ENCODE measurements around the gene TMEM89.

TMEM89 gene

GRCh38 chr3:48641396-48641795, 19.8 kb upstream of the TMEM89 start:
- DNase-seq, result no peak

GRCh38 chr3:48639944-48640606, 18.5 kb upstream of the TMEM89 start:
- no peak for DNase-seq

- no peak for DNase-seq
Observed at GRCh38 chr3:48637305-48637704, 15.7 kb upstream of the TMEM89 start.

GRCh38 chr3:48636149-48636655, 14.6 kb upstream of the TMEM89 start:
- no peak for DNase-seq

- DNase-seq, result peak; percentile 97
Observed at GRCh38 chr3:48635222-48636021, 13.9 kb upstream of the TMEM89 start, which contains the start of gene SLC26A6. TSS of gene SLC26A6 (minus strand) at chr3:48635461. CDS start at chr3:48635393, 68 bp downstream.

GRCh38 chr3:48634661-48635221, 13.2 kb upstream of the TMEM89 start:
- DNase-seq, result peak; percentile 79

GRCh38 chr3:48633743-48634142, 12.2 kb upstream of the TMEM89 start:
- DNase-seq, result no peak

GRCh38 chr3:48633256-48633655, 11.7 kb upstream of the TMEM89 start:
- no peak for DNase-seq

GRCh38 chr3:48631516-48632448, 10.2 kb upstream of the TMEM89 start:
- DNase-seq, result no peak

GRCh38 chr3:48630833-48631232, 9.3 kb upstream of the TMEM89 start:
- no peak for DNase-seq

GRCh38 chr3:48630407-48630806, 8.8 kb upstream of the TMEM89 start:
- no peak for DNase-seq

GRCh38 chr3:48629894-48630293, 8.3 kb upstream of the TMEM89 start:
- no peak for DNase-seq

GRCh38 chr3:48628277-48629017, 6.9 kb upstream of the TMEM89 start:
- no peak for DNase-seq

- DNase-seq, result no peak
Observed at GRCh38 chr3:48625600-48625999, 4.0 kb upstream of the TMEM89 start.

GRCh38 chr3:48624767-48625166, 3.2 kb upstream of the TMEM89 start:
- no peak for DNase-seq

GRCh38 chr3:48623851-48624547, 2.4 kb upstream of the TMEM89 start:
- DNase-seq, result no peak

GRCh38 chr3:48619541-48620524, 1.7 kb downstream of the TMEM89 start:
- no peak for DNase-seq

- no peak for DNase-seq
Observed at GRCh38 chr3:48617559-48617958, 4.0 kb downstream of the TMEM89 start.

- no peak for DNase-seq
Observed at GRCh38 chr3:48614044-48614443, 7.5 kb downstream of the TMEM89 start.

GRCh38 chr3:48612309-48612708, 9.3 kb downstream of the TMEM89 start:
- DNase-seq, result no peak

Measured in NCI-H82 (cell line).